GM19467 (cell line): ENCODE data around the gene PLAC1.

Source experiments
- ATAC-seq: cut with Tn5 transposase; IDR thresholded peaks from one replicate; pipeline ENCODE4 v1.9.1; 2021; ENCODE audit warnings: mild to moderate bottlenecking, moderate library complexity; ENCODE audit not compliant: unreplicated experiment

The PLAC1 gene

GRCh38 chrX:134671294-134671693 lies 13.0 kb upstream of the PLAC1 start:
- ATAC-seq = no peak

- no peak for ATAC-seq
Measured at GRCh38 chrX:134670134-134670924, 12.1 kb upstream of the PLAC1 start.

- ATAC-seq = no peak
Measured at GRCh38 chrX:134669378-134670098, 11.3 kb upstream of the PLAC1 start.

- ATAC-seq = no peak
Measured at GRCh38 chrX:134664202-134664601, 5.9 kb upstream of the PLAC1 start.

GRCh38 chrX:134661295-134661694 lies 3.0 kb upstream of the PLAC1 start:
- no peak for ATAC-seq

- ATAC-seq = no peak
Measured at GRCh38 chrX:134660627-134661026, 2.4 kb upstream of the PLAC1 start.

GRCh38 chrX:134659761-134660160 lies 1.5 kb upstream of the PLAC1 start:
- ATAC-seq = no peak

GRCh38 chrX:134658760-134659023 lies 421 bp upstream of the PLAC1 start:
- no peak for ATAC-seq

GRCh38 chrX:134654398-134655012 lies 3.8 kb downstream of the PLAC1 start:
- ATAC-seq = no peak

- no peak for ATAC-seq
Measured at GRCh38 chrX:134653835-134654234, 4.4 kb downstream of the PLAC1 start.

GRCh38 chrX:134650701-134651100 lies 7.6 kb downstream of the PLAC1 start:
- no peak for ATAC-seq

GRCh38 chrX:134649770-134650169 lies 8.5 kb downstream of the PLAC1 start:
- no peak for ATAC-seq

- ATAC-seq = no peak
Measured at GRCh38 chrX:134647477-134647877, 10.8 kb downstream of the PLAC1 start.

- no peak for ATAC-seq
Measured at GRCh38 chrX:134646691-134647090, 11.6 kb downstream of the PLAC1 start.

GRCh38 chrX:134645936-134646543 lies 12.2 kb downstream of the PLAC1 start:
- ATAC-seq = no peak

GRCh38 chrX:134642386-134642785 lies 15.9 kb downstream of the PLAC1 start:
- no peak for ATAC-seq

GRCh38 chrX:134641346-134641745 lies 16.9 kb downstream of the PLAC1 start:
- ATAC-seq = no peak

- no peak for ATAC-seq
Measured at GRCh38 chrX:134640914-134641313, 17.4 kb downstream of the PLAC1 start.

GRCh38 chrX:134636851-134637250 lies 21.4 kb downstream of the PLAC1 start:
- ATAC-seq = no peak

- no peak for ATAC-seq
Measured at GRCh38 chrX:134634691-134635090, 23.6 kb downstream of the PLAC1 start.

GRCh38 chrX:134633832-134634231 lies 24.4 kb downstream of the PLAC1 start:
- ATAC-seq = peak; percentile 54

GRCh38 chrX:134633394-134633793 lies 24.9 kb downstream of the PLAC1 start:
- no peak for ATAC-seq
